GM12878 (cell line): ENCODE measurements around the gene TMEM63C. TPM values are rescaled to one million over a fixed set of nuclear protein-coding genes. Genes with fewer than 3 reads are reported as not detected.

Experiments used
- ATAC-seq: fragments of 200-7000 bp; cut with Tn5 transposase; 3 replicates; pipeline ENCODE4 v1.9.1; 2020; ENCODE audit warnings: mild to moderate bottlenecking, moderate library complexity
- BruUV-seq: library from RNA; stranded (reverse); fragments of 400-500 nt; replicated peaks from 2 replicates; lab custom pipeline; 2021; lab: Mats Ljungman, UMichigan
- CTCF ChIA-PET: fragments of 300-600 bp; sonication (Branson Sonifier 250); formaldehyde crosslinking; extraction: SDS; loops from one replicate; lab custom pipeline; 2021; ENCODE audit warnings: inconsistent platforms; lab: Yijun Ruan, JAX
- POLR2A ChIA-PET: fragments of 350-600 bp; formaldehyde crosslinking; extraction: SDS; loops from one replicate; lab custom pipeline; 2021; ENCODE audit warnings: inconsistent platforms; lab: Charles Lee
- RAD21 ChIA-PET: fragments of 300-600 bp; sonication (Branson Sonifier 250); formaldehyde crosslinking; loops from one replicate; lab custom pipeline; 2023; ENCODE audit warnings: antibody characterized with exemption; ENCODE audit not compliant: unreplicated experiment; lab: Charles Lee
- SMC1A ChIA-PET: fragments of 300-600 bp; sonication (Branson Sonifier 250); formaldehyde crosslinking; loops from one replicate; lab custom pipeline; 2023; ENCODE audit not compliant: unreplicated experiment, uncharacterized antibody; lab: Charles Lee
- DNase-seq: peaks from one replicate; pipeline ENCODE4 v3.0.0-alpha.2; 2011; ENCODE audit warnings: low read depth, low spot score
- FAIRE-seq: peaks from 3 replicates; lab custom pipeline; 2011; peaks lifted over from hg19 to GRCh38; lab: Jason Lieb, UNC
- H2AFZ ChIP-seq: 2 replicates; pipeline ENCODE4 v1.6.0; 2011; ENCODE audit warnings: low read depth, low read length, control low read depth; ENCODE audit not compliant: control insufficient read depth
- H3K27ac ChIP-seq: 2 replicates; pipeline ENCODE4 v1.5.1; 2011; ENCODE audit warnings: control low read depth; ENCODE audit not compliant: control insufficient read depth, insufficient read depth
- H3K27me3 ChIP-seq, 2 experiments: replicated peaks in 1 of 2; 2 replicates each; pipeline versions ENCODE4 v1.6.0 to v1.6.1; 2011; ENCODE audit warnings: low read length in 1 of 2; ENCODE audit not compliant: control insufficient read depth in 2 of 2, insufficient read depth in 2 of 2
- H3K36me3 ChIP-seq, 2 experiments: 2 replicates each; pipeline ENCODE4 v1.5.1; 2011; ENCODE audit warnings: low read length in 1 of 2; ENCODE audit not compliant: control insufficient read depth in 2 of 2, insufficient read depth in 2 of 2
- H3K4me1 ChIP-seq: 2 replicates; pipeline ENCODE4 v1.6.1; 2011; ENCODE audit warnings: mild to moderate bottlenecking, low read length, moderate library complexity, mixed read lengths; ENCODE audit not compliant: control insufficient read depth, insufficient read depth
- H3K4me2 ChIP-seq: 2 replicates; pipeline ENCODE4 v1.6.0; 2011; ENCODE audit warnings: control low read depth; ENCODE audit not compliant: control insufficient read depth, insufficient read depth
- H3K4me3 ChIP-seq: fragments of 200-600 bp; sonication (generic); 2 replicates; pipeline ENCODE4 v1.5.1; 2016
- H3K79me2 ChIP-seq: 2 replicates; pipeline ENCODE4 v1.6.0; 2011; ENCODE audit warnings: low read length; ENCODE audit not compliant: control insufficient read depth, insufficient read depth
- H3K9ac ChIP-seq: 2 replicates; pipeline ENCODE4 v1.8.0; 2011; ENCODE audit warnings: low read length, control low read depth, mixed read lengths; ENCODE audit not compliant: control insufficient read depth, insufficient read depth
- H3K9me3 ChIP-seq: replicated peaks from 3 replicates; pipeline ENCODE4 v1.5.1; 2011; ENCODE audit warnings: mild to moderate bottlenecking, low read length; ENCODE audit not compliant: control insufficient read depth, insufficient read depth
- H4K20me1 ChIP-seq: 2 replicates; pipeline ENCODE4 v1.6.0; 2011; ENCODE audit not compliant: control insufficient read depth, insufficient read depth
- CREM ChIP-seq: IDR thresholded peaks from 2 replicates; pipeline ENCODE4 v1.6.1; 2014; ENCODE audit warnings: antibody characterized with exemption, low read depth
- TCF3 ChIP-seq: IDR thresholded peaks from 2 replicates; pipeline ENCODE4 v1.6.1; 2012; ENCODE audit warnings: low read depth, mild to moderate bottlenecking, low read length, borderline replicate concordance; ENCODE audit not compliant: insufficient read depth
- WGBS: methylation state at CpG from one replicate; pipeline ENCODE4 v1.1.6; 2016; ENCODE audit warnings: low lambda C conversion rate; ENCODE audit not compliant: insufficient replicate concordance, insufficient coverage; ENCODE audit errors: missing lambda C conversion rate; 5-methylcytosine and 5-hydroxymethylcytosine counted together
- in situ Hi-C: fragments of 300-500 bp; cut with MboI; formaldehyde crosslinking; loops from 9 replicates; pipeline ENCODE4 v1.14.3; 2018; ENCODE audit warnings: mixed read lengths
- intact Hi-C: fragments of 100-400 bp; cut with micrococcal nuclease; formaldehyde crosslinking; loops from one replicate; pipeline ENCODE4 v1.14.2; 2022; ENCODE audit not compliant: unreplicated experiment
- polyA plus RNA-seq, 11 experiments: library from polyadenylated mRNA; depleted of rRNA in 4 of 11; unstranded in 6 of 11; stranded (reverse) in 5 of 11; fragments of >200 nt; fragmentation: Nextera tagmentation in 4 of 11; fragmentation: Illumina TruSeq in 1 of 11; extraction: Ambion mirVana in 4 of 11; extraction: Trizol in 1 of 11; gene quantifications; 1 replicate in 1 of 11; 2 replicates in 10 of 11; pipeline versions ENCODE4 v1.2.1 to v1.2.3, GENCODE V29; 2011 to 2016; ENCODE audit warnings: inconsistent platforms in 2 of 11, missing spikeins in 2 of 11, low read depth in 1 of 11
- total RNA-seq, 4 experiments: library from RNA; depleted of rRNA in 3 of 4; stranded (reverse); fragments of >200 nt in 3 of 4; fragmentation: Illumina TruSeq in 1 of 4; extraction: Trizol in 1 of 4; gene quantifications; 2 replicates each; pipeline versions ENCODE4 v1.2.1 to v1.2.3, GENCODE V29; 2013 to 2021
- TF ChIP-seq, protein P1 (sequence below): IDR thresholded peaks from 2 replicates; pipeline ENCODE4 v1.6.1; 2011; ENCODE audit warnings: low read depth, mild to moderate bottlenecking, low read length, moderate library complexity, borderline replicate concordance; ENCODE audit errors: extremely low read depth
- TF ChIP-seq, protein P2 (sequence below): IDR thresholded peaks from 2 replicates; pipeline ENCODE4 v1.6.1; 2012; ENCODE audit warnings: mild to moderate bottlenecking, low read depth, low read length

Gene TMEM63C
- total and polyA plus RNA-seq, 10 of the 15 experiments (the other 5 are each of a cell fraction or from before 2014, with no cell fraction given) = 0.06 to 1.3 (median 0.39) TPM; not detected in 4

DNA sequence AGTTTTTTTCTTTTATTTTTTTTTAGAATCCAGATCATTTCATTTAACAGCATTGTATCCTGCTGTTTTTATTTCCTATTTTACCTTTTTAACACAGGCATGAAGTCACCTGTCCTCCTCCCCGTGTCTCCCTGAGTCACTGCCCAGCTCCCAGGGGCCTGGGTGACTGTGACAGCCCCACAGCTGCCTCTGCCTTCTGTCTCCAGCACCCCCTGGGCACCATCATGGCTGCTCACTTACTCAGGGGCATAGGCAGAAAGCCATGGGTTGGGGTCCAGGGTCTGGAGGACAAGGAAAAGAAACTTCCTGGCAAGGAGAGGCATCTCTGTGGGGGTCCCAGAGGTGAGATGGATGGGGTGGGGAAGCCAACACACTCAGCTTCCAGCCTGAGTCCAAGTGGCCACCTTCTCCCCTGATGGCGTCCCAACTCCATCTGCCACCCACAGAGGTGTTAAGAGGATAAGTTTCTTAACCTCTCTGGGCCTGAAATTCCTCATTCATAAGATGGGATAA lies 25.3 kb downstream of the TMEM63C start (continued):
- TF ChIP-seq, protein P1, sequence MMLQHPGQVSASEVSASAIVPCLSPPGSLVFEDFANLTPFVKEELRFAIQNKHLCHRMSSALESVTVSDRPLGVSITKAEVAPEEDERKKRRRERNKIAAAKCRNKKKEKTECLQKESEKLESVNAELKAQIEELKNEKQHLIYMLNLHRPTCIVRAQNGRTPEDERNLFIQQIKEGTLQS = no peak

GRCh38 chr14:77208291-77208978 lies 26.8 kb downstream of the TMEM63C start:
- ChIA-PET CTCF (interaction anchor here (0.6 to 1.5 kb wide), 2 partner anchors 57 to 333 kb away, joined by 3 to 5 read pairs; no protein-coding TSS in a partner anchor), POLR2A (no interaction called here), RAD21 (no interaction called here)
- DNase-seq = no peak
- no TSS peak for BruUV-seq
- WGBS = 30% methylated on average over 10 of the region's 10 CpGs
- Histone ChIP-seq H3K4me1 (no peaks in the 10 kb centered on the region), H3K9me3 (no peaks in the 10 kb centered on the region), H3K36me3 (no peaks in the 10 kb centered on the region), H3K9ac (no peak overlapping the region), H3K27me3 (peaks cover 2% of the 10 kb centered on the region in 2 experiments; a peak in 1 of 4 replicates)
- TF ChIP-seq, protein P2, sequence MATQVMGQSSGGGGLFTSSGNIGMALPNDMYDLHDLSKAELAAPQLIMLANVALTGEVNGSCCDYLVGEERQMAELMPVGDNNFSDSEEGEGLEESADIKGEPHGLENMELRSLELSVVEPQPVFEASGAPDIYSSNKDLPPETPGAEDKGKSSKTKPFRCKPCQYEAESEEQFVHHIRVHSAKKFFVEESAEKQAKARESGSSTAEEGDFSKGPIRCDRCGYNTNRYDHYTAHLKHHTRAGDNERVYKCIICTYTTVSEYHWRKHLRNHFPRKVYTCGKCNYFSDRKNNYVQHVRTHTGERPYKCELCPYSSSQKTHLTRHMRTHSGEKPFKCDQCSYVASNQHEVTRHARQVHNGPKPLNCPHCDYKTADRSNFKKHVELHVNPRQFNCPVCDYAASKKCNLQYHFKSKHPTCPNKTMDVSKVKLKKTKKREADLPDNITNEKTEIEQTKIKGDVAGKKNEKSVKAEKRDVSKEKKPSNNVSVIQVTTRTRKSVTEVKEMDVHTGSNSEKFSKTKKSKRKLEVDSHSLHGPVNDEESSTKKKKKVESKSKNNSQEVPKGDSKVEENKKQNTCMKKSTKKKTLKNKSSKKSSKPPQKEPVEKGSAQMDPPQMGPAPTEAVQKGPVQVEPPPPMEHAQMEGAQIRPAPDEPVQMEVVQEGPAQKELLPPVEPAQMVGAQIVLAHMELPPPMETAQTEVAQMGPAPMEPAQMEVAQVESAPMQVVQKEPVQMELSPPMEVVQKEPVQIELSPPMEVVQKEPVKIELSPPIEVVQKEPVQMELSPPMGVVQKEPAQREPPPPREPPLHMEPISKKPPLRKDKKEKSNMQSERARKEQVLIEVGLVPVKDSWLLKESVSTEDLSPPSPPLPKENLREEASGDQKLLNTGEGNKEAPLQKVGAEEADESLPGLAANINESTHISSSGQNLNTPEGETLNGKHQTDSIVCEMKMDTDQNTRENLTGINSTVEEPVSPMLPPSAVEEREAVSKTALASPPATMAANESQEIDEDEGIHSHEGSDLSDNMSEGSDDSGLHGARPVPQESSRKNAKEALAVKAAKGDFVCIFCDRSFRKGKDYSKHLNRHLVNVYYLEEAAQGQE = peak; percentile 98
- TF ChIP-seq CREM = no peak
- TF ChIP-seq TCF3 = 0 out of 2 replicates have a peak, but pooled peaks have one; percentile 19
- TF ChIP-seq, all 136 proteins: peak for 2
- Histone ChIP-seq H4K20me1 (no peaks in the 10 kb centered on the region; the same call in 1 of the 2 replicates), H3K4me2 (no peak overlapping the region), H3K79me2 (no peaks in the 10 kb centered on the region), H3K27ac (no peak overlapping the region), H3K4me3 (no peak overlapping the region), H2AFZ (no peak overlapping the region)
- FAIRE-seq (no peak), ATAC-seq (peak; percentile 62)
- intact Hi-C loops = no loop called here
- in situ Hi-C loops = no loop called here
- SMC1A ChIA-PET = interaction anchor here (1.3 kb wide), 1 partner anchor 19 kb away, joined by 3 read pairs; no protein-coding TSS in a partner anchor
